ENCODE results near the gene HAND2. TPM values are rescaled to one million over a fixed set of nuclear protein-coding genes. Genes with fewer than 3 reads are reported as not detected.
A peak's percentile ranks its signal among the peaks of the same experiment; 100 is the strongest.

HAND2 gene
- total RNA-seq, 1 donor from 2014 or later = not detected

DNA sequence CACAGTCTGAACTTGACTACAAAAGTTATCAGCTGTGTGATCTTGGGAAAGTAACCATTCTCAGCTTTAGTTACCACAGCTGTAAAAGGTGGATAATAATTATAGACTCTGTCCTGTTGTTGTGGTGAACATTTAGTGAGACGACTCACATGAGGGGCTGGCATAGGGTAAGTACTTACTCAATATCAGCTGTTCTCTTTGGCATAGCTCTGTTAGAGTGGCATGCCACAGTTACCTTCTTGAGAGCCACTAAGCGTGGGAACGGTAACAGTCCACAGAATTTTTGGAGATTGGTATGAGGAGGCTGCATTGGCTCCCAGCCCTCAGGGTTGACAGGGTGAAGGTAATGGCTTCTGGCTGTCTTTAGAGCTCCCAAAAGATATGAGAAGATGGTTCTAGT is 13.2 kb upstream of the HAND2 start:
- DNase-seq (no peak), ATAC-seq (ENCODE audit: low read depth) (no peak)
- peaks cover 46% of the 10 kb centered on the region for H3K27me3 Mint-ChIP-seq
- H3K27ac Mint-ChIP-seq = no peak overlapping the region
- intact Hi-C loops (cut with micrococcal nuclease) = no loop called here
- TF ChIP-seq, protein P1, sequence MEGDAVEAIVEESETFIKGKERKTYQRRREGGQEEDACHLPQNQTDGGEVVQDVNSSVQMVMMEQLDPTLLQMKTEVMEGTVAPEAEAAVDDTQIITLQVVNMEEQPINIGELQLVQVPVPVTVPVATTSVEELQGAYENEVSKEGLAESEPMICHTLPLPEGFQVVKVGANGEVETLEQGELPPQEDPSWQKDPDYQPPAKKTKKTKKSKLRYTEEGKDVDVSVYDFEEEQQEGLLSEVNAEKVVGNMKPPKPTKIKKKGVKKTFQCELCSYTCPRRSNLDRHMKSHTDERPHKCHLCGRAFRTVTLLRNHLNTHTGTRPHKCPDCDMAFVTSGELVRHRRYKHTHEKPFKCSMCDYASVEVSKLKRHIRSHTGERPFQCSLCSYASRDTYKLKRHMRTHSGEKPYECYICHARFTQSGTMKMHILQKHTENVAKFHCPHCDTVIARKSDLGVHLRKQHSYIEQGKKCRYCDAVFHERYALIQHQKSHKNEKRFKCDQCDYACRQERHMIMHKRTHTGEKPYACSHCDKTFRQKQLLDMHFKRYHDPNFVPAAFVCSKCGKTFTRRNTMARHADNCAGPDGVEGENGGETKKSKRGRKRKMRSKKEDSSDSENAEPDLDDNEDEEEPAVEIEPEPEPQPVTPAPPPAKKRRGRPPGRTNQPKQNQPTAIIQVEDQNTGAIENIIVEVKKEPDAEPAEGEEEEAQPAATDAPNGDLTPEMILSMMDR (IDR thresholded peaks at IDR 0.05) = no peak
- ChIA-PET POLR2A (no interaction called here), CTCF (no interaction called here)
- H3K9me3 Mint-ChIP-seq = no peaks in the 10 kb centered on the region
- no peak overlapping the region for H3K4me3 Mint-ChIP-seq
- H3K4me1 Mint-ChIP-seq = peaks cover 9% of the 10 kb centered on the region
- H3K36me3 Mint-ChIP-seq (ENCODE audit: low read depth) = no peaks in the 10 kb centered on the region

GRCh38 chr4:173539986-173540385 is 10.0 kb upstream of the HAND2 start:
- no peak overlapping the region for H3K27ac Mint-ChIP-seq
- DNase-seq = no peak
- H3K9me3 Mint-ChIP-seq = peaks cover 2% of the 10 kb centered on the region
- POLR2A ChIA-PET = no interaction called here
- no peak overlapping the region for H3K4me3 Mint-ChIP-seq
- H3K4me1 Mint-ChIP-seq = peaks cover 14% of the 10 kb centered on the region
- H3K27me3 Mint-ChIP-seq = peaks cover 58% of the 10 kb centered on the region
- CTCF ChIA-PET = no interaction called here
- H3K36me3 Mint-ChIP-seq (ENCODE audit: low read depth) = no peaks in the 10 kb centered on the region
- intact Hi-C loops (cut with micrococcal nuclease) = loop anchor here (5.0 kb wide), 1 partner anchor 38 kb away; no protein-coding TSS in a partner anchor
- TF ChIP-seq, protein P1 (IDR thresholded peaks at IDR 0.05) = no peak
- ATAC-seq (ENCODE audit: low read depth) = no peak

DNA sequence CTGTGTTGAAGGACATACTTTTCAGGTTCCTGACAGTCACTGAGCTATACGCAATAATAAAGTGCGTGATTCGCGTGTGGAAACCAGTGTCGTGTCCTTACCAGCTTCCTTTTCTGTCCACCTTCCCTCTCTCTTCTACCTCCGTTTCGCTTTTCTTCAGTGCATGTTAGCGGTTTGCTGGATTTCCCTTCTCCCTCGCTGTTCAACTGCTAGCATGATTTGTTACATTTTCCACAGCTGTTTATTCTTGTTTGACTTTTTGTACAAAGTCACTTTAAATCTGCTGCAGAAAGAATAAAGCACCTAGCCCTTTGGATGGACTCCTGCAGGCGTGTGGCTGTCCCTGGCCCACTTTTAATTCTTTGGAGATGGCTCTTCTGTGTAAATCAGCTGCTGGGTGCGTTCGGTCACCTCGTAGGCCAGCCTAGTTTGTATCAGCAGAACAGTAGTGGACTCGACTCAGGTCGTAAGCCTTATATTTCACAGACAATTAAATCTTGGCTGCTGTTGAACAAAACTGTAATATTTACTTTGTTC is 8.9 kb upstream of the HAND2 start:
- DNase-seq = no peak
- H3K9me3 Mint-ChIP-seq = peaks cover 2% of the 10 kb centered on the region
- no peak overlapping the region for H3K27ac Mint-ChIP-seq
- intact Hi-C loops (cut with micrococcal nuclease) = loop anchor here (5.0 kb wide), 1 partner anchor 37 kb away; no protein-coding TSS in a partner anchor
- peak overlapping the region; percentile 71 for H3K4me3 Mint-ChIP-seq
- ChIA-PET CTCF (no interaction called here), POLR2A (no interaction called here)
- peaks cover 67% of the 10 kb centered on the region for H3K27me3 Mint-ChIP-seq
- ATAC-seq (ENCODE audit: low read depth) = no peak
- no peaks in the 10 kb centered on the region for H3K36me3 Mint-ChIP-seq (ENCODE audit: low read depth)
- TF ChIP-seq, protein P1 (IDR thresholded peaks at IDR 0.05) = no peak
- peaks cover 14% of the 10 kb centered on the region for H3K4me1 Mint-ChIP-seq

GRCh38 chr4:173538148-173538908 is 8.3 kb upstream of the HAND2 start:
- TF ChIP-seq, protein P1 (IDR thresholded peaks at IDR 0.05) = no peak
- intact Hi-C loops (cut with micrococcal nuclease) = loop anchor here (5.0 kb wide), 1 partner anchor 36 kb away; no protein-coding TSS in a partner anchor
- Mint-ChIP-seq H3K4me3 (peak overlapping the region; percentile 71), H3K4me1 (peaks cover 14% of the 10 kb centered on the region), H3K36me3 (ENCODE audit: low read depth) (no peaks in the 10 kb centered on the region), H3K9me3 (peaks cover 2% of the 10 kb centered on the region), H3K27ac (no peak overlapping the region), H3K27me3 (peaks cover 69% of the 10 kb centered on the region)
- ChIA-PET POLR2A (no interaction called here), CTCF (no interaction called here)
- ATAC-seq (ENCODE audit: low read depth) (no peak), DNase-seq (no peak)

- DNase-seq (no peak), ATAC-seq (ENCODE audit: low read depth) (no peak)
Observed at GRCh38 chr4:173537613-173538147, 7.7 kb upstream of the HAND2 start.

More at GRCh38 chr4:173537613-173538147, 7.7 kb upstream of the HAND2 start:
- Mint-ChIP-seq H3K9me3 (peaks cover 2% of the 10 kb centered on the region), H3K27ac (no peak overlapping the region), H3K36me3 (ENCODE audit: low read depth) (no peaks in the 10 kb centered on the region), H3K27me3 (peaks cover 72% of the 10 kb centered on the region), H3K4me3 (peak overlapping the region; percentile 71), H3K4me1 (peaks cover 14% of the 10 kb centered on the region)
- CTCF ChIA-PET = no interaction called here
- intact Hi-C loops (cut with micrococcal nuclease) = loop anchor here (5.0 kb wide), 1 partner anchor 35 kb away; no protein-coding TSS in a partner anchor
- TF ChIP-seq, protein P1 (IDR thresholded peaks at IDR 0.05) = no peak
- POLR2A ChIA-PET = no interaction called here

Measured in activated B cell treated with CpG ODN at 0.5 μM for 24 hours (primary cell).